Activated CD8-positive, alpha-beta memory T cell treated with anti-CD3 and anti-CD28 coated beads, Interleukin-2, amount 50 U/mL, for 24 hours (primary cell): ENCODE measurements around the gene SLC35A5.

Experiments
- DNase-seq: peaks from one replicate; pipeline ENCODE4 v3.0.0-alpha.2; 2020; ENCODE audit errors: extremely low read depth

SLC35A5 gene

DNA sequence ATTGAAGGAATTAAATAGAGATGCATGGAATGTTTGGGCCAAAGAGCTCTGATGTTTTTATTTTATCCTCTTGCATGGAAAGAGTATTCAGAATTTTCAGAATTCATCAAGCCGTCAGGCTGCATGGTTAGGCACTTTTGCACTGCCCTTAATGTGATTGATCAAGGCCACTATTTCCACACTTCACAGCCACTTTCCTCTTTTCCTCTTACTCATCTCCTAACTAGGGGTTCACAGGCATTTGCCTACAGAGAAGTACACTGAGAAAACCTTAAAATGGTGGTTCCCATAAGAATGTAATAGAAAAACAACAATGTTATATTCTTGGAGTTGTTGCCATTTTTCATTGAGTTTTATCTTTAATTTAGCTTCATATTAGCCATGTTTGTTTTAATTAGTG, 10.9 kb downstream of the SLC35A5 start:
- no peak for DNase-seq

DNA sequence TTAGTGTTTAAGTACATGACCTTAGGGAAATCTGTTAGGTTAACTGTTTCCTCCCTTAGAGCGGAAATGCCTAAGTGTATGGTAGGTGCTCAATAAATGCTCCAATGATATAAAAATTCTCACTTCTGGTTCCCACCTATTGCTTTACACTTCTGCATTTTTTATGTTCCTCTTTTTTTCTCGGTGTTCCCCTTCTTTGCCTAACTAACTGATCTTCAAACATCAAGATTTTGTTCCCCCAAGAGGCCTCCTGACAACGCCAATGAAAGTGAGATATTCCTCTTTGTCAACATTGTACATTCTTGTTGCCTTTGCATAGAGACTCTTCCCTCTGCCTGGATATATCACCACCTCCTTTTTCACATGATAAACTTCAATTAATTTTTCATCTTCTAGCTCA, 17.4 kb downstream of the SLC35A5 start:
- no peak for DNase-seq

DNA sequence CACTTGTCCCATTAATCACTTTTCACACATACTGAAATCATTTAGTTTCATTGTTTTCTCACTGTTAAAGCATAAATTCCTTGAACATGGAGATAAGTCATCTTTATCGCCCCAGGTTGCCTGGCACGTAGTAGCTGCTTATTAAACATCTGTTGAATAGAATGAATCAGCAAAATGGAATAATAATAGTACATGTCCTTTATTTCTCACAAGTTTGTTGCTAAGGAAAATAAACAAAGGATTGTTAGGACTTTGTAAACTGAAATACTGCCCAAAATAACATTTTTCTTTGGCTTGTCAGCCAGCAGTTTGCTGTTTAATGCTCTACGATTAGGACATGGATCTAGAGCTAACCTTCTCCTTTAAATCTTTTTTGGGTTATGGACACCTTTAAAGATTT, 17.9 kb downstream of the SLC35A5 start:
- DNase-seq, result no peak

DNA sequence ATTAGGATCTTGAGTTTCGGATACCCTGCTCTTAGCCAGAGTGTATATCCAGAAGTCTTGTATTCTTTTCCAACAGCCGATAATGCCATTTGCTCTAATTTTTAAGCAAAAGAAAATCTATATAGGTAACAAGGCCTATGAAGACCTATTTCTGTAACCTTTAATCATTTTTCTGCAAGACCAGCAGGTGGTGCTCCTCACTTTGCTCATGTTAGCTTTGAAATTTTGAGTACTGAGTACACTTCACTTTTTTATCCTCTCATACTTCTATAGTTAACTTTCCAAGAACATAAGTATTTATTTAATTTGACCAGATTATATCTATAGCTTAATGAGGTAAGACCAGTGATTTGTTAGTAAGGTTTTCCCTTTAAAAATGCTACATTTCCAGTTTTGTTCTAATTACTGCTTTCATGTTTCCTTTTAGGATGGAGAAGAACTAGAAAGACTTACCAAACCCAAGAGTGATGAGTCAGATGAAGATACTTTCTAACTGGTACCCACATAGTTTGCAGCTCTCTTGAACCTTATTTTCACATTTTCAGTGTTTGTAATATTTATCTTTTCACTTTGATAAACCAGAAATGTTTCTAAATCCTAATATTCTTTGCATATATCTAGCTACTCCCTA, 20.5 kb downstream of the SLC35A5 start:
- no peak for DNase-seq

DNA sequence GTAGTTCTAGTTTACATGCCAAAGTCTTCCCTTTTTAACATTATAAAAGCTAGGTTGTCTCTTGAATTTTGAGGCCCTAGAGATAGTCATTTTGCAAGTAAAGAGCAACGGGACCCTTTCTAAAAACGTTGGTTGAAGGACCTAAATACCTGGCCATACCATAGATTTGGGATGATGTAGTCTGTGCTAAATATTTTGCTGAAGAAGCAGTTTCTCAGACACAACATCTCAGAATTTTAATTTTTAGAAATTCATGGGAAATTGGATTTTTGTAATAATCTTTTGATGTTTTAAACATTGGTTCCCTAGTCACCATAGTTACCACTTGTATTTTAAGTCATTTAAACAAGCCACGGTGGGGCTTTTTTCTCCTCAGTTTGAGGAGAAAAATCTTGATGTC, 21.3 kb downstream of the SLC35A5 start:
- DNase-seq, result no peak

DNA sequence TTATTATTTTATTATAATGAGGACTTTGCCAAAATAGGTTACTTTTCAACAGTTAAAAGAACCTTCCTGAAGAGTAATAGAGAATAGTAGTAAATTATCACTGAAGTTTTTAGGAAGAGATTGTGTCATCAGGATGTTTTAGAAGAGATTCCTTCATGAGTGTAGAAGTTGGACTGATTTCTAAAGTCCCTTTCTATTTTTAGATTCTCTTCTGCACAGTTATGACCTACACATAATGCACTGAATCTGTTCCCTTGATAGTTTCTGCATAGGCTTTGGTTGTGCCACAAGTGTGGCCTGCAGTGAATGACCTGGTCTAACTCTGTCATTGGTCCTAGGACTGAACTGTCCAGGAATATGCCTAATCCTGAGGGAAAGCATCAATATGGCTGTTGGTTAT, 23.9 kb downstream of the SLC35A5 start:
- DNase-seq, result no peak

DNA sequence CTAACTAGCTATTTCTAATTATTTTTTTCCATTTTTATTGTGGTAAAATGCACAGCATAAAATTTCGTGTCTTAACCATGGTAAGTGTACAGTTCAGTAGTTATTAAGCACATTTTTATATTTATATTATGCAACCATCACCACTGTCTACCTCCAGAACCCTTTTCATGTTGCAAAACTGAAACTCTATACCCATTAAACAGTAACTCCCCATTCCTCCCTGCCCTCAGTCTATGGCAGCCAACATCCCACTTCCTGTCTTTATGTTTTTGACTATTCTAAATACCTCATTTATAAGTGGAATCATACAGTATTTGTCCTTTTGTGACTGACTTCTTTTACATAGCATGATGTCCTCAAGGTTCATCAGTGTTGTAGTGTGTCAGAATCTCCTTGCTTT, 25.5 kb downstream of the SLC35A5 start:
- DNase-seq, result no peak

DNA sequence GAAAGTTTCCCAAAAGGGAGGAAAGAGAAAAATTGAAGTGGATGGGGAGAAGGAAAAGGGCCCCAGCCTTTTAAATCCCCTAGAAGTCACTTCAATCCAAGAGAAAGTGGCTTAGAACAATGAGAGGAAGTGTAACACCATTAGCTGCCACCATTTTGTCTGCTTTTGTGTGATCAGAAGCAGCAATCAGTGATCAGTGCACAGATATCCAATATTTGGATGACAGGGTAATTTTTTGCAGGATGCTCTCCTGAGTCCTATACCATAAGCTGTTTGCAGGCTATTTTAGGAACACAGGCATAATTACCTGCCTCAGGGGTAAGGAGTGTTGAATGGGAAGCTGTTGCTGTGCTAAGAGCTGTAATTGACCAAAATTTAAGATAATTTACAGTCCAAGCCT, 31.4 kb downstream of the SLC35A5 start:
- no peak for DNase-seq

DNA sequence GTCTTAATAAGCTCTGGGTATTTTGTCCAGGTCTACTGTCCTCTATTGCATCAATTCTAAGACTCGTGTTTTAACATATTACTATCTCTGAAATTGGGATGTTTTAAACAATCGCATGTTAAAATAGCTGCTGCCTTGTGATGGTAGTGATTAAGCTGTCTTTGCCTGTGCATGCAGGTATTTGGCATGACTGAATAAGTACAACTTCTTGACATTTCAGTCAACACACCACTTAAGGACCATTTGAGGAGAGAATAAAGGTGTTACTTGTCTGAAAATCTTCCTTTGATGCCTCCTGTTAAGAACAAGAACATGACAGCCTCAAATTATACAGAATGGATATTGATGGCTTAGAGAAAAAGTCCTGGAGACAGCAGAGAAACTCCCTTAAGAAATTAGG, 33.0 kb downstream of the SLC35A5 start:
- DNase-seq, result no peak

DNA sequence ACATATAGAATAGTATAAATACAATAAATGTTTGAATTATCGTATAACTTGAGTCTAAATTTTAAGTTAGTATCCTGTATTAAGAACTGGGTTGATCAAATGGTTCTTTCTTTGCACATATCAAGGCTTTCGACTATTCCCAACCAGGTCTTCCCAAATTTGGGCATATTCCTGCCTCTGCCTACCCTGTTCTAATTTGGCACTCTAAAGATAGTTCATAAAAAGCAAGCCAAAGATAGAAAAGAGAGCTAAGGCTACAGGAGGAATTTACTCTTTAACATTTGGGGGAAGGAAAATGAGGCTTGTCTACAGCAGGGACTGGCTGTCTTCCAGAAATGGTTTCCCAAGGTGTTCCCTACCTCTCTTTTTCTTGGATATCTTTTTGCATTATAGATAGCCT, 36.1 kb downstream of the SLC35A5 start:
- DNase-seq, result no peak

DNA sequence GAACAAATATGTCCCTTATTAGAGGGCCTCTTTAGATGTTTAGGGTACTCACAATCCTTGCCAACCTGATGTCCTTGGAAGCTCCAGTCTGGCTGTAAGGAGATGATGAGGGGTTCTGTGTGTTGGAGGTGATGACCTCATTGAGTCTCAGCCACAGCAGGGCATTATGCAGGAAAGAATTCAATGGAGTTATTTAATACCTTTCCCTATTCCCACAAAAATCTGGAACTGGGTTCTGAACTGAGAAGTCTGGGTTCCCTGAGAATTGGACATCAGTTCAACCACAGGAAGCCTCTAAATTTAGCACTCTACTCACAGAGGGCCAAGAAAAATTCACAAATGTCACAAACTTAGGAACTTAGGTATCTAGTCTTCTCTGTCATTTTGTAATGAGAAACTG, 36.9 kb downstream of the SLC35A5 start:
- DNase-seq, result no peak

DNA sequence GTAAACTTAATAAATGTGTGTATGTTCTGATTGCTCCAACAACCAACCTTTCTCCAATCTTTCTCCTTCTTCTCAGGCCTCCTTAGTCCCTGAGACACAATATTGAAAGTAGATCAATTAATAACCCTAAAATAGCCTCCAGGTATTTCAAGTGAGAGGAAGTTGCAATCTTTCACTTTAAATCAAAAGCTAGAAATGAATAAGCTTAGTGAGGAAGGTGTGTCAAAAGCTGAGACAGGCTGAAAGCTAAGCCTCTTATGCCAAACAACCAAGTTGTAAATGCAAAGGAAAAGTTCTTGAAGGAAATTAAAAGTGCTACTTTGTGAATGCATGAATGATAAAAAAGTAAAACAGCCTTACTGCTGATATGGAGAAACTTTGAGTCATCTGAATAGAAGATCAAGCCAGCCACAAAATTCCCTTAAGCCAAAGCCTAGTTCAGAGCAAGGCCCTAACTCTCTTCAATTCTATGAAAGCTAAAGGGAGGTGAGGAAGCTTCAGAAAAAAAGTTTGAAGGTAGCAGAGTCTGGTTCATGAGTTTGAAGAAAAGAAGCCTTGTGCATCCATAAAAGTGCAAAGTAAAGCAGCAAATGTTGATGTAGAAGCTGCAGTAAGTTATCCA, 40.5 kb downstream of the SLC35A5 start:
- DNase-seq, result no peak

DNA sequence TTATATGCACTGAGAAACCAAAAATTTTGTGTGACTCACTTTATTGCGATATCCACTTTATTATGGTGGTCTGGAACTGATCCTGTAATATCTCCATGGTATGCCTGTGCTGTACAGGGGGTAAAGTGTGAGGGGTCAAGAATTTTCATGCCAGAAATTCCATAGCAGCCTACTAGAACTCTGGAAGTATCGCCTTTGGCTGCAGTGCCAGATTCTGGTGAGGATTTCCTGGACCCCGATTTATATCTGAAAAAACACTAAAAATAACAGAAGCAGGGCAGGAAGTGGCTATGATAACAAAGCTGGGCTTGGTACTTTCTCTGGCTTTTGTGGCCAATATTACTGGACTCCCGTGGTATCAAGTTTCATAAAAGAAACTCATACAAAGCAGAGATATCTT, 42.7 kb downstream of the SLC35A5 start:
- no peak for DNase-seq

DNA sequence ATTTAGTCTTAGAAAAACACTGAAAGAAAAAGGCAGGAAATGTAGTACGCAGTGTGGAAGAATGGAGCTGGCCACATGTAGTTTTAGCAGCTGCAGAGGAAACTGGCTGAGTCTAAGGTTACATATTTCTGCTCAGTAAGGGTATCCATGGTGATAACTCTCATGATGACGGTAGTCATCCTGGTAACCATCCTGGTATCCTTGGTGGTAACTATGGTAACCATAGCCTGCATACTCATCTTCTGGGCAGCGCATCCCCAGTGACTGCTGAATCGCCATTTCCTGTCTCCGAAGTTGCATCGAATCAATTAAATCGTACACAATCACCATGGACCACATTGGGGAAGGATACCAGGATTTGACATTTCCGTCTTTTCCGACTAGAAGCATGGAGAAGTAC, 43.4 kb downstream of the SLC35A5 start:
- DNase-seq, result no peak

DNA sequence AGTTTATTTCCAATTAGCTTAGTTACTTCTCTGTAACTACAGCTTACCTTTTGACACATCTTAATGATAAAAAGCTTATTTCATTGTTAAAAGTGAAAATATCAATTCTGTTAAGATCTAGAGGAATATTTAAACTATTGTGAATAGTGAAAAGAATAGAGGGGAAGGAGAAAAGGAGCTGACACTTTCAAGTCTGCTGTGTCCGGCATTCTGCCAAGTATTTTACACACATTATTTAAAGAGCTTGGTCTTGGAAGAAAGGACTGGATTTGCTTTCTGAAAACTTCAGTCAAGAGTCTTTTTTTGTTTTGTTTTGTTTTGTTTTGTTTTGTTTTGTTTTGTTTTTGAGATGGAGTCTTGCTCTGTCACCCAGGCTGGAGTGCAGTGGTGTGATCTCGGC, 44.3 kb downstream of the SLC35A5 start:
- DNase-seq, result no peak

DNA sequence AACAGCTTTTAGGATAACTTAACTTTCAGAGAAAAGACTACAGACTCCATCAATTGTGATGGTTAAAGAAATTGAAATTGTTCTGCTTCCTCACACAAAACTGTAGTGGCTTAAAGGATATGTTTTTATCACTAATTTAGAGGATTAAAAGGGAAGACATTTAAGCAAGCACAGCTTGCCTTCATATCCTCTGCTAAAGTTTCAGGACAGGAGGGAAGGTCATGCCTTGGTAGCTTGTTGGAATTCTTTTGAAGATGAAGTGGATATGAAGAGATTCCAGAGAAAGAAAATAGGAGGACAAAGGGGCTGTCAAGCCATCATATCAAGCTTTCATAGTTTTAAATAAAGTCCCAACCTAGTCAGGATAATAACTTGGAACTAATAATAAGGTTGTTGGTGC, 46.0 kb downstream of the SLC35A5 start:
- no peak for DNase-seq

DNA sequence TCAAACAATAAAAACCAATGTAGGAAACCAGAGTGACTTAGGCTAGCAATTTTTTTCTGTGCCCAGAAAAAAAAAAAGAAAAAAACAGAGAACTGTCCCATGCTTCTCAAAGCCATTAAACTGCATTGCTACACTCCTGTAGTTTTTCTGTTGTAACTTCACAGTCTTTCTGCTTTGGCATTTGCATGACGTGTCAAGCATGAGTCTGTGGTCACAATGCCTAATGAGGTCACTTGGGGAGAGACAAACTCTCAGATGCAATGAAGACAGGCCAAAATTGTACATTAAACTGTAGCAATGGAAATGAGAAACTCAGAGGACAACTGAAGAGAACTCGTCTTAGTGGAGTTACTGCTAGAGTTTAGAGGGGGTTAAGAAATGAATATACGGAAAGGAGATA, 48.3 kb downstream of the SLC35A5 start:
- no peak for DNase-seq

DNA sequence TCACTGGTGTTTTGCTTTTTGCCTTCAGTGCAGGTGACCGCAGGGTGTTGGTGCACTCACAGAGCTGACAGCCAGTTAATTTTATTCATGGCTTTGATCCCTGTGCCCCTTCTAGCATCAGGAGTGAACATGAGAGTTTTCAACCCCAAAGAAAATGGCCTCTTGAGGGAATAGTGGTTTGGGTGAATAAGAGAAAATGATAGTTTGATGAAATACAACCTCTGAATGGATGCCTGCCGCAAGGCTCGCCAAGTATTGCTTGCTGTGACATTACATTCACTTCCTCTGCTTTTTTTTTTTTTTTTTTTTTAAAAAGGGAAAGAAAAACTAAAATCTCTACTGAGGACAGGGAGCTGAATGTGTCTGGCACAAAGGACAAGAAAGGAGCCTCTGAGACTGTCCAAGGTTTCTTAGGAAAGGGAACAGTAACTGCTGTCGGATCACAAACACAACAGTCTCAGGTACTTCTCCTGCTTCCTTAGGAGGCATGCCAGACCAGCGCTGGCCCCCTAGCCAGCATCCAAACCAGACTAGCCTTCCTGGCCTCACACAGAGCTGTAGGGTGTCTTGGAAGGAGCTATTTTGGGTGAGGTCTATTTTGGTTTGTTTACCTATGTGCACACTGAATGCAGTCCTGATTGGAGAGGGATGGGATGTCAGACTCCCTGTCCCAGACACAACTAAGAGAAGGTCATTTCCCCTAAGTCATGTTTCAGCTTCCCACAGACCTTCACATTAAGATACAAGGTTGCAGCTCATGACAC, 50.1 kb downstream of the SLC35A5 start:
- no peak for DNase-seq

DNA sequence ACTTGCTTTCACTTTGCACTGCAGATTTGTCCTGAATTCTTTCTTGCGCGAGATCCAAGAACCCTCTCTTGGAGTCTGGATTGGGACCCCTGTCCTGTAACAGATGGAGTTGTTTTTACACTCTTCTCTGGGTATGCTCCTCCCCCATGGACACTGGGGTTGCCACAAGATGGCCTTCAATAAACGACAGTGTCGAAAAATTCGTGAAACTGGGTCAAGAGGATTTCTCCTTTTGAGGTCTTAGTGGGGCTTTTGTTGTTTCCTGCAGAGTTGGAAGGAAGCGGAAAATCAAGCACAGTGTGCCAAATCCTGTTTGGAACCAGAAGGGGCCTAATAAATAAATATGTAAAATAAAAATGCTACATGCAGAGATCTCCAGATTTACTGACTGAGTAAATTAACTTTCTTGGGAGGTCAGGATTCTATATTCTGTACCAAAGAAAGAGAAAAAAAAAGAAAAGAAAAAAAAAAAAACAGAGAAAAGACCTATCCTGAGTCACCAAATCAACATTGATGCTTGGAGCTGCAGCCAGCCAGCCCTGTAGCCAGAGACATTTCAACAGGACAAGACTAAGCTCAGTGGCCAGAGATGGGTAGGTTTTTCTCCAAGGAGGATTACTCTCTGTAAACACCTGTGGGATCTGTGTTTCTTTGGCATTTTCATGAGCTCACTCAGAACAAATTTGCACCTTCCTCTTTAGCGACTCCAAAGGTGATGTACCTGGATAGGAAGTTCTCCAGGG, 54.3 kb downstream of the SLC35A5 start:
- no peak for DNase-seq

DNA sequence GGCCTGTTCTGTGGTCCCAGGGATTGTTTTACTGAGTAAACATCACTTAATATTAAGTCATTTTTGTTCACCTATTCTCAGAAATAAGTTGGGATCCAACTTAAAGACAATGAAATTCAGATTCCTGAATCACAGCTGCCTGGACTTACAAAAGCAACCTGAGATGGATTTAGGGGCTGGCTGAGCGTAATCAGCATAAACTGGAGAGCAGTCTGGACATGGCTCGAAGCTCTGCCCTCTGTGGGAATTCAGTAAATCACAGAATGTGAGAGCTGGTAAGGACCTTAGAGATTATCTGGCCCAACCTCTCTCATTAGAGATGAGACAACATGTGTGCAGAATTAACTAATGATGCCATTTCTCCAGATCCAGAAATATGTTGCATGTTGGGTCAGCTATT, 55.4 kb downstream of the SLC35A5 start:
- DNase-seq, result no peak

DNA sequence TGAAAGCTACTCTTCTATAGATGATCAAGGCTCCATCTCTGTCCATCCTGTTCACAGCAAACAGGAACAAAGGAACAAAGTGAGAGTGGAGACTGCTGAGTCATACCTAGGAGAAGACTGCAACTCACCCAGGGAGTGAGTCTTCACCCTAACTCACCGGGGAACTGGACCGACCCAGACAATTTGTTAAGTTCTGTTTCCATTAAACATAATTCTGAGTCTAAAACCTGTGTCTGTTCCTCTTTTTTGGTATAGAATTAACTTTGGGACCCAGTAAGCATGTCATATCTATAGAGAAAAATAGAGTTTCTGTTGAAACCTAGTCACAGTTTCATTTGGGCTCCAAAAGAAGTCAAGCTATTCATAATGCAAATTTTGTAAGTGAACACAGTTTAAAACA, 57.5 kb downstream of the SLC35A5 start:
- DNase-seq, result no peak

DNA sequence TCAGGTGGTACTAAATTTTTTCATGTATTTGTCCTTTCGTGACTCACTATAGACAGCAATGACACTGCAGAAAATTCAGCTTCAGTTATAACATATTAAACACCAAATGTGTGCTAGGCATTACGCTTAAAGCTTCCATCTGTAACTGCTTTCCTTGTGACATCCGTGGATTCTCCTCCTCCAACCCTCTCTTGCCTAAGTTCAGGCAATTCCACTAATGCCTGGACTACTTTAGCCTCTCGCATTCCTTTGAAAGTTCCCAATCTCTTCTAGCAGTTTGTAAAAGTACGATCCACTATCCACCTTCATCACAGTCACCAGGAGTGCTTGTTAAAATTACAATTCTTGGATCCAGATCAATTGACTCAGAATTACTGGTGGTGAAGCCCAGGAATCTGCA, 61.4 kb downstream of the SLC35A5 start:
- no peak for DNase-seq

DNA sequence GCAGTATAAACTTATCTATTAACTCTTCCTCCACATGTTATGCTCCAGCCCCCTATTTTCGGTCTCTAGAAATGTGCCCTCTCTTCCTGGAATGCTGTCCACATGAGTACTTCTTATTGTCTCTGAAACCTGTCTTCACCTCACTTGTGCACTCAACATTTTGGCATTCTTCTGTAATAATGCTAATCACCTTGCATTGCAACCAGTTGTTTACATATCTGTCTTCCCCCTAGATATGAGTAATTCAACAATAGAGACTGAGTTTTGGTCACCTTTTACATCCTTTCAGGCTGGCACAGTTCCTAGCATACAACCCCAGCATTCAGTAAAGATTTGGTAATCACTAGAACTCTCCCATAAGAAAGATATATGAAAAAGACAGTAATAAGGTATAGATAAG, 61.9 kb downstream of the SLC35A5 start:
- DNase-seq, result no peak
